Adrenal gland (tissue), 5 donors: ENCODE measurements around the gene TIGD1.

Experiments
- POLR2A ChIP-seq, 2 donors: fragments of 450-650 bp; IDR thresholded peaks; one replicate each; pipeline ENCODE4 v1.6.1; 2017; ENCODE audit warnings: antibody characterized with exemption in 2 of 2, mild to moderate bottlenecking in 2 of 2, moderate library complexity in 1 of 2
- TF ChIP-seq, protein P1 (sequence below), 6 experiments: fragments of 450-650 bp in 4 of 6; fragments of 200-600 bp in 2 of 6; sonication (generic) in 1 of 6; IDR thresholded peaks; 1 replicate in 5 of 6; 2 replicates in 1 of 6; pipeline versions ENCODE4 v1.5.1 to v1.8.0; 2016 to 2021; ENCODE audit warnings: antibody characterized with exemption in 6 of 6, mild to moderate bottlenecking in 2 of 6, moderate library complexity in 1 of 6
- donor health status: DM: no; HTN: no; CAD: no.

DNA sequence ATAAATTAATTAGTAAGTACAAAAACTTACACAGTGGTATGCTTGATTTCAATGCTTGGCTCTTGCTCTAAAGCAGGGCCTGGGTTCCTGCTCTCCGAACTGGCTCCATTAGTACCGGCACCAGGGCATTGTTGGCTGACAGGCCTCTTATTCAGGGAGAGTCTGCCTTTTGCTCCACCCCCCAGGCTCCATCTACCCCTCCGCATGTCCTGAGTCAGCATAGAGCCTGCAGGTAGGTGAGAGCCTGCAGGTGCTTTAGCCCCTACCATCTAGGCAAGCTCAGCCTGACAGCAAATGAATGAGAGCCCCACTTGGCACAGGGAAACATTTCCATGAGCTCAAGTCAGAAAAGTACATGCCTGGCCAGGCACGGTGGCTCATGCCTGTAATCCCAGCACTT is 47.9 kb upstream of the TIGD1 start:
- TF ChIP-seq, protein P1, sequence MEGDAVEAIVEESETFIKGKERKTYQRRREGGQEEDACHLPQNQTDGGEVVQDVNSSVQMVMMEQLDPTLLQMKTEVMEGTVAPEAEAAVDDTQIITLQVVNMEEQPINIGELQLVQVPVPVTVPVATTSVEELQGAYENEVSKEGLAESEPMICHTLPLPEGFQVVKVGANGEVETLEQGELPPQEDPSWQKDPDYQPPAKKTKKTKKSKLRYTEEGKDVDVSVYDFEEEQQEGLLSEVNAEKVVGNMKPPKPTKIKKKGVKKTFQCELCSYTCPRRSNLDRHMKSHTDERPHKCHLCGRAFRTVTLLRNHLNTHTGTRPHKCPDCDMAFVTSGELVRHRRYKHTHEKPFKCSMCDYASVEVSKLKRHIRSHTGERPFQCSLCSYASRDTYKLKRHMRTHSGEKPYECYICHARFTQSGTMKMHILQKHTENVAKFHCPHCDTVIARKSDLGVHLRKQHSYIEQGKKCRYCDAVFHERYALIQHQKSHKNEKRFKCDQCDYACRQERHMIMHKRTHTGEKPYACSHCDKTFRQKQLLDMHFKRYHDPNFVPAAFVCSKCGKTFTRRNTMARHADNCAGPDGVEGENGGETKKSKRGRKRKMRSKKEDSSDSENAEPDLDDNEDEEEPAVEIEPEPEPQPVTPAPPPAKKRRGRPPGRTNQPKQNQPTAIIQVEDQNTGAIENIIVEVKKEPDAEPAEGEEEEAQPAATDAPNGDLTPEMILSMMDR (IDR thresholded peaks at IDR 0.05), result no peak
- no peak for TF ChIP-seq POLR2A (IDR thresholded peaks at IDR 0.05)
